ENCODE data around the gene ITFG1.
"Not testable (repeated sequence)": the region's sequence is repeated elsewhere in the genome, so short reads cannot be mapped to it uniquely, and the experiment has no call there.

ITFG1 gene

GRCh38 chr16:47347021-47347696 lies 113.7 kb downstream of the ITFG1 start:
- H3K27ac ChIP-seq (ENCODE audit: extremely low read depth, low read depth, low read length); H3K9me3 ChIP-seq (ENCODE audit: control insufficient read depth, insufficient read depth, low read depth, low read length); H3K4me3 ChIP-seq (ENCODE audit: low read depth, low read length); H3K4me1 ChIP-seq (ENCODE audit: control insufficient read depth, insufficient read depth, low read length); POLR2A ChIA-PET; H3K36me3 ChIP-seq (ENCODE audit: control insufficient read depth in 2 of 2, insufficient read depth in 1 of 2, low read length in 2 of 2); CTCF ChIA-PET: not testable (repeated sequence)

DNA sequence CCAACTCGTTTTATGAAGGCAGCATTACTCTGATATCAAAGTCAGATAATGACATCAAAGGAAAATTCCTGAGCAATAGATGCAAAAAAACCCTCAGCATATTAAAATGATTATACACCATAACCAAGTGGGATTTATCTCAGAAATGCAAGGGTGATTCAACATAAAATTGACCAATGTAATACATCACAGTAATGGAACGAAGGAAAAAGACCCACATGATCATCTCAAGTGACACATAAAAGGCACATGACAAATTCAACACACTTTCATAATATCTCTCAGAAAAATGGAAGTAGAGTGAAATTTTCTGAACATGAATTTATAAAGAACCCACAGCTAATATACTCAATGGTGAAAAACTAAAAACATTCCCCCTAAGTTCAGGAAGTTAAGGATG lies 118.8 kb downstream of the ITFG1 start:
- no peak overlapping the region for H3K4me3 ChIP-seq (ENCODE audit: low read depth, low read length)
- no peaks in the 10 kb centered on the region for H3K36me3 ChIP-seq (ENCODE audit: control insufficient read depth in 2 of 2, insufficient read depth in 1 of 2, low read length in 2 of 2)
- H3K4me1 ChIP-seq (ENCODE audit: control insufficient read depth, insufficient read depth, low read length) = no peaks in the 10 kb centered on the region
- POLR2A ChIA-PET = no interaction called here
- CTCF ChIA-PET = no interaction called here
- no peaks in the 10 kb centered on the region for H3K9me3 ChIP-seq (ENCODE audit: control insufficient read depth, insufficient read depth, low read depth, low read length)
- no peak overlapping the region for H3K27ac ChIP-seq (ENCODE audit: extremely low read depth, low read depth, low read length)
- no peak for TF ChIP-seq ZBTB44 (tag by site-specific recombination; IDR thresholded peaks at IDR 0.05)
- TF ChIP-seq ZNF37A (tag by site-specific recombination; IDR thresholded peaks at IDR 0.05) = no peak
- TF ChIP-seq ZNF391 (tag by site-specific recombination; IDR thresholded peaks at IDR 0.05; ENCODE audit: borderline replicate concordance, low read depth) = no peak
- no peak for TF ChIP-seq ZNF221 (tag by site-specific recombination; IDR thresholded peaks at IDR 0.05; ENCODE audit: borderline replicate concordance)
- no peak for TF ChIP-seq OVOL3 (tag by site-specific recombination; IDR thresholded peaks at IDR 0.05)
- TF ChIP-seq ZNF658 (tag by site-specific recombination; IDR thresholded peaks at IDR 0.05) = no peak
- no peak for TF ChIP-seq ZFP3 (tag by site-specific recombination; IDR thresholded peaks at IDR 0.05; ENCODE audit: low read depth)
- no peak for TF ChIP-seq ZFP69B (tag by site-specific recombination; IDR thresholded peaks at IDR 0.05)
- TF ChIP-seq, protein P1, sequence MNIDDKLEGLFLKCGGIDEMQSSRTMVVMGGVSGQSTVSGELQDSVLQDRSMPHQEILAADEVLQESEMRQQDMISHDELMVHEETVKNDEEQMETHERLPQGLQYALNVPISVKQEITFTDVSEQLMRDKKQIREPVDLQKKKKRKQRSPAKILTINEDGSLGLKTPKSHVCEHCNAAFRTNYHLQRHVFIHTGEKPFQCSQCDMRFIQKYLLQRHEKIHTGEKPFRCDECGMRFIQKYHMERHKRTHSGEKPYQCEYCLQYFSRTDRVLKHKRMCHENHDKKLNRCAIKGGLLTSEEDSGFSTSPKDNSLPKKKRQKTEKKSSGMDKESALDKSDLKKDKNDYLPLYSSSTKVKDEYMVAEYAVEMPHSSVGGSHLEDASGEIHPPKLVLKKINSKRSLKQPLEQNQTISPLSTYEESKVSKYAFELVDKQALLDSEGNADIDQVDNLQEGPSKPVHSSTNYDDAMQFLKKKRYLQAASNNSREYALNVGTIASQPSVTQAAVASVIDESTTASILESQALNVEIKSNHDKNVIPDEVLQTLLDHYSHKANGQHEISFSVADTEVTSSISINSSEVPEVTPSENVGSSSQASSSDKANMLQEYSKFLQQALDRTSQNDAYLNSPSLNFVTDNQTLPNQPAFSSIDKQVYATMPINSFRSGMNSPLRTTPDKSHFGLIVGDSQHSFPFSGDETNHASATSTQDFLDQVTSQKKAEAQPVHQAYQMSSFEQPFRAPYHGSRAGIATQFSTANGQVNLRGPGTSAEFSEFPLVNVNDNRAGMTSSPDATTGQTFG (tag by site-specific recombination; IDR thresholded peaks at IDR 0.05; ENCODE audit: borderline replicate concordance) = no peak
- TF ChIP-seq ZNF354C (tag by site-specific recombination; IDR thresholded peaks at IDR 0.05; ENCODE audit: borderline replicate concordance, low read depth) = no peak
- TF ChIP-seq ZNF214 (tag by site-specific recombination; IDR thresholded peaks at IDR 0.05; ENCODE audit: borderline replicate concordance) = no peak
- no peak for TF ChIP-seq ZNF747 (tag by site-specific recombination; IDR thresholded peaks at IDR 0.05)
- no peak for TF ChIP-seq ZNF677 (tag by site-specific recombination; IDR thresholded peaks at IDR 0.05)
- TF ChIP-seq SETDB1 (IDR thresholded peaks at IDR 0.05; ENCODE audit: insufficient read length, low read length) = no peak
- no peak for TF ChIP-seq ZIC2 (tag by site-specific recombination; IDR thresholded peaks at IDR 0.05)
- no peak for TF ChIP-seq ELK4 (IDR thresholded peaks at IDR 0.05; ENCODE audit: borderline replicate concordance, low read depth, low read length)
- TF ChIP-seq SP7 (tag by site-specific recombination; IDR thresholded peaks at IDR 0.05) = no peak
- TF ChIP-seq ZNF426 (tag by site-specific recombination; IDR thresholded peaks at IDR 0.05) = no peak
- no peak for TF ChIP-seq MEIS1 (CRISPR knock-in tag; IDR thresholded peaks at IDR 0.05; ENCODE audit: borderline replicate concordance)
- no peak for TF ChIP-seq REPIN1 (tag by site-specific recombination; IDR thresholded peaks at IDR 0.05; ENCODE audit: low read depth)

DNA sequence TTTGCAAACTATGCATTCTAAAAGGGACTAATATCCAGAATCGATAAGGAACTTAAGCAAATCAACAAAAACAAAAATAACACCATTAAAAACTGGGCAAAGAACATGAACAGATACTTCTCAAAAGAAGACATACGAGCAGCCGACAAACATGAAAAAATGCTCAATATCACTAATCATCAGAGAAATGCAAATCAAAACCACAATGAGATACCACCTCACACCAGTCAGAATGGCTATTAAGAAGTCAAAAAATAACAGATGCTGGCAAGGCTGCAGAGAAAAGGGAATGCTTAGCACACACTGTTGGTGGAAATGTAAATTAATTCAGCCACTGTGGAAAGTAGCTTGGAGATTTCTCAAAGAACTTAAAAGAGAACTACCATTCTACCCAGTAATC lies 130.3 kb downstream of the ITFG1 start:
- H3K27ac ChIP-seq (ENCODE audit: extremely low read depth, low read depth, low read length); H3K4me1 ChIP-seq (ENCODE audit: control insufficient read depth, insufficient read depth, low read length); H3K9me3 ChIP-seq (ENCODE audit: control insufficient read depth, insufficient read depth, low read depth, low read length); H3K36me3 ChIP-seq (ENCODE audit: control insufficient read depth in 2 of 2, insufficient read depth in 1 of 2, low read length in 2 of 2); H3K4me3 ChIP-seq (ENCODE audit: low read depth, low read length); CTCF ChIA-PET; POLR2A ChIA-PET: not testable (repeated sequence)

GRCh38 chr16:47324309-47324708 lies 136.6 kb downstream of the ITFG1 start:
- H3K9me3 ChIP-seq (ENCODE audit: control insufficient read depth, insufficient read depth, low read depth, low read length); H3K36me3 ChIP-seq (ENCODE audit: control insufficient read depth in 2 of 2, insufficient read depth in 1 of 2, low read length in 2 of 2); H3K27ac ChIP-seq (ENCODE audit: extremely low read depth, low read depth, low read length); CTCF ChIA-PET; H3K4me3 ChIP-seq (ENCODE audit: low read depth, low read length); H3K4me1 ChIP-seq (ENCODE audit: control insufficient read depth, insufficient read depth, low read length); POLR2A ChIA-PET: not testable (repeated sequence)

Data from HEK293 (cell line).